K562 (cell line): ENCODE data around the gene PLSCR3. TPM values are rescaled to one million over a fixed set of nuclear protein-coding genes. Genes with fewer than 3 reads are reported as not detected.
A peak's percentile ranks its signal among the peaks of the same experiment; 100 is the strongest.

Experiments
- GTF2F1 ChIP-seq: IDR thresholded peaks from 2 replicates; pipeline ENCODE4 v1.6.1; 2011; ENCODE audit warnings: low read depth, low read length, improper control_type of control experiment
- ILK ChIP-seq: fragments of 450-650 bp; IDR thresholded peaks from 2 replicates; pipeline ENCODE4 v1.6.1; 2016; ENCODE audit warnings: missing genetic modification characterization, low read depth, mild to moderate bottlenecking, missing compliant biosample characterization, moderate library complexity, borderline replicate concordance
- KAT7 ChIP-seq: sonication (generic); formaldehyde crosslinking; IDR thresholded peaks from 2 replicates; pipeline ENCODE4 v1.8.0; 2022; ENCODE audit warnings: missing genetic modification reagents, mild to moderate bottlenecking, borderline replicate concordance
- MCM3 ChIP-seq: fragments of 450-650 bp; IDR thresholded peaks from 2 replicates; pipeline ENCODE4 v1.6.1; 2016
- RBM39 ChIP-seq: fragments of 200-400 bp; formaldehyde crosslinking; optimal IDR thresholded peaks from 2 replicates; pipeline ENCODE3; 2018; ENCODE audit warnings: low read depth, low read length
- SAFB ChIP-seq: fragments of 200-400 bp; formaldehyde crosslinking; IDR thresholded peaks from 2 replicates; pipeline ENCODE4 v1.6.1; 2017; ENCODE audit warnings: low read depth, low read length, borderline replicate concordance
- TAF1 ChIP-seq: IDR thresholded peaks from 2 replicates; pipeline ENCODE4 v1.6.1; 2011; ENCODE audit warnings: mild to moderate bottlenecking, low read length, moderate library complexity; ENCODE audit not compliant: insufficient read depth, control insufficient read depth, severe bottlenecking; ENCODE audit errors: extremely low read depth
- TAL1 ChIP-seq: fragments of 450-650 bp; IDR thresholded peaks from 2 replicates; pipeline ENCODE4 v1.6.1; 2016; ENCODE audit warnings: mild to moderate bottlenecking
- TBP ChIP-seq: optimal IDR thresholded peaks from 2 replicates; pipeline ENCODE3; 2011; ENCODE audit warnings: low read depth, low read length, improper control_type of control experiment
- ZBTB7A ChIP-seq: IDR thresholded peaks from 2 replicates; pipeline ENCODE4 v1.6.1; 2011; ENCODE audit warnings: low read depth, mild to moderate bottlenecking, low read length, moderate library complexity, borderline replicate concordance; ENCODE audit not compliant: control insufficient read depth
- ZNF224 ChIP-seq: sonication (generic); formaldehyde crosslinking; IDR thresholded peaks from 2 replicates; pipeline ENCODE4 v1.8.0; 2022; ENCODE audit warnings: mild to moderate bottlenecking, missing genetic modification reagents
- ZNF311 ChIP-seq: fragments of 250-450 bp; sonication (Bioruptor Pico); IDR thresholded peaks from 2 replicates; pipeline ENCODE4 v1.4.0; 2020; ENCODE audit warnings: mild to moderate bottlenecking, moderate library complexity
- ZNF584 ChIP-seq: fragments of 200-800 bp; sonication (Bioruptor generic); IDR thresholded peaks from 2 replicates; pipeline ENCODE4 v1.6.1; 2016; ENCODE audit warnings: low read depth, mild to moderate bottlenecking, missing genetic modification characterization, missing compliant biosample characterization
- polyA plus RNA-seq, 8 experiments: library from polyadenylated mRNA; depleted of rRNA in 4 of 8; stranded (reverse) in 5 of 8; unstranded in 3 of 8; fragments of >200 nt; fragmentation: Nextera tagmentation in 2 of 8; fragmentation: Illumina TruSeq in 1 of 8; extraction: Ambion mirVana in 2 of 8; extraction: Trizol in 1 of 8; gene quantifications; 2 replicates each; pipeline versions ENCODE4 v1.2.1 to v1.2.3, GENCODE V29; 2011 to 2014; ENCODE audit warnings: inconsistent platforms in 1 of 8, missing spikeins in 1 of 8
- total RNA-seq, 7 experiments: library from RNA; depleted of rRNA in 6 of 7; stranded (reverse); fragments of >200 nt in 6 of 7; fragmentation: Illumina TruSeq in 2 of 7; extraction: Trizol in 2 of 7; gene quantifications; 2 replicates each; pipeline versions ENCODE4 v1.2.1 to v1.2.3, GENCODE V29; 2011 to 2021; ENCODE audit warnings: low replicate concordance in 1 of 7
- TF ChIP-seq, protein P1 (sequence below): sonication (generic); formaldehyde crosslinking; IDR thresholded peaks from 2 replicates; pipeline ENCODE4 v1.8.0; 2023; ENCODE audit warnings: mild to moderate bottlenecking, missing genetic modification reagents

The PLSCR3 gene
- total and polyA plus RNA-seq, 9 of the 15 experiments (the other 6 are each of a cell fraction or from before 2014, with no cell fraction given) = 3.2 to 16.8 (median 4.5) TPM

DNA sequence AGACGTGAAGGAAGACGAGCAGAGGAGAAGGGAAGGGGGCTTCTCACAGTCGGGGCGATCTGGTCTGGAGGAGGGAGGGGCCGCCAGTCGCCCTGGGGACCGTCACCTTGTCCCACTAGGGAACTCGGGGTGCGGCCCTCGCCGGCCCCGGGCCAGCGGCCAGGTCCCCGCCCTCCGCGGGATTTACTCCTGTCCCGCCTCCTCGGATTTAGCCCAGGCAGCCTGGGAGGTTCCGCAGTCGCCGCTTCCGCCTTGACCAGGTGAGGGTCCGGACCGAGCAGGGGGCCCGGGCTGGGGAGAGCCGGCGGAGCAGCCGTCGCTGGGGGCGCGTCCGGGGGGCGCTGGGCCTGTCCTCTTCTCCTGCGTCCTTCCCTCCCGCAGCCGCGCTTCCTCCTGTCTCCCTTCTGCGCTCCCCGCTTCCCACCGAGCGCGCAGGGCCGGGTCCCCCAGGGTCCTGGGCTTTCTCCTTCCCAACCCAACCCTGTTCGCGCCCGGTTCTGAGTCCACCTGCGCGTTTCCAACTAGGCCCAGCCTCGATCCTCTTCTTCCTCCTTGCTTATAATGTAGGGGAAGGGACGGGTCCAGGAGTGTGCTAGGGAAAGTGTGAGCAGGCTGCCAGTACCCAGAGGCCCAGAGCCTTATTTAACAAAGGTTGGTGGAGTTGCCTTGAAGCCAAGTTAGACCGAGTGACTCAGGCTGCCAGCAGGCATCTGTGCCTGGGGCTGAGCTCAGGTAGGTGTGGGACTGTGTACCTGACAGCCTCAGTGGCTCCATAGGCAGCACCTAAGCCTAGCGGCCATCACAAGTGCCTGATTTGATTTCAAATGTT lies 13.3 kb downstream of the PLSCR3 start, which contains the start of gene TNK1 (continued):
- TF ChIP-seq GTF2F1 = no peak
- TF ChIP-seq, protein P1, sequence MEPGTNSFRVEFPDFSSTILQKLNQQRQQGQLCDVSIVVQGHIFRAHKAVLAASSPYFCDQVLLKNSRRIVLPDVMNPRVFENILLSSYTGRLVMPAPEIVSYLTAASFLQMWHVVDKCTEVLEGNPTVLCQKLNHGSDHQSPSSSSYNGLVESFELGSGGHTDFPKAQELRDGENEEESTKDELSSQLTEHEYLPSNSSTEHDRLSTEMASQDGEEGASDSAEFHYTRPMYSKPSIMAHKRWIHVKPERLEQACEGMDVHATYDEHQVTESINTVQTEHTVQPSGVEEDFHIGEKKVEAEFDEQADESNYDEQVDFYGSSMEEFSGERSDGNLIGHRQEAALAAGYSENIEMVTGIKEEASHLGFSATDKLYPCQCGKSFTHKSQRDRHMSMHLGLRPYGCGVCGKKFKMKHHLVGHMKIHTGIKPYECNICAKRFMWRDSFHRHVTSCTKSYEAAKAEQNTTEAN (CRISPR knock-in tag) = no peak
- no peak for TF ChIP-seq SAFB
- no peak for TF ChIP-seq MCM3
- TF ChIP-seq TBP = peak; percentile 54
- TF ChIP-seq ZBTB7A = peak; percentile 61; the same call in 1 of the 2 replicates
- no peak for TF ChIP-seq ZNF311 (CRISPR knock-in tag)
- TF ChIP-seq ZNF584 (CRISPR knock-in tag) = no peak
- no peak for TF ChIP-seq TAL1
- no peak for TF ChIP-seq ILK
- no peak for TF ChIP-seq KAT7
- TF ChIP-seq RBM39 = no peak
- TF ChIP-seq ZNF224 (CRISPR knock-in tag) = no peak
- TF ChIP-seq TAF1 = peak; percentile 28
